ENCODE measurements around the gene PYROXD2.

DNA sequence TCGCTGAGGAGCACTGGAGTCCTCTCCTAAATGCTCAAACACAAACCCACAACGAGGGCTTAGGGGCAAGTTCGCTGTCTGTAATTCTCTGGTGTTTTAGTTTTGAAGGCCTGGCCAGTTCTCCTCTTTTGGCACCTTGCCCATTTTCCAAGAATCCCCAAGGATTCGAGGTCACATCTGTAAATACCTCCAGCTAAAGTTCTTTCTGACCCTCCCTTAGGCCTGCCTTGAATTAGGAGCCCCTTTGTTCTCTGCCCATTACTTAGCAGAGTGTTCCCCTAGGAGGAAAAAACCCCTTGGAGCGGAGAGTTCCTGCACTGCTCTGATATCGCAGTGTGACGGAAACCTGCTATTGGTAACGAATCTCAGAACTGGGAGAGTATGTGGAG lies 743 bp upstream of the PYROXD2 start:
- TF ChIP-seq, protein P1, sequence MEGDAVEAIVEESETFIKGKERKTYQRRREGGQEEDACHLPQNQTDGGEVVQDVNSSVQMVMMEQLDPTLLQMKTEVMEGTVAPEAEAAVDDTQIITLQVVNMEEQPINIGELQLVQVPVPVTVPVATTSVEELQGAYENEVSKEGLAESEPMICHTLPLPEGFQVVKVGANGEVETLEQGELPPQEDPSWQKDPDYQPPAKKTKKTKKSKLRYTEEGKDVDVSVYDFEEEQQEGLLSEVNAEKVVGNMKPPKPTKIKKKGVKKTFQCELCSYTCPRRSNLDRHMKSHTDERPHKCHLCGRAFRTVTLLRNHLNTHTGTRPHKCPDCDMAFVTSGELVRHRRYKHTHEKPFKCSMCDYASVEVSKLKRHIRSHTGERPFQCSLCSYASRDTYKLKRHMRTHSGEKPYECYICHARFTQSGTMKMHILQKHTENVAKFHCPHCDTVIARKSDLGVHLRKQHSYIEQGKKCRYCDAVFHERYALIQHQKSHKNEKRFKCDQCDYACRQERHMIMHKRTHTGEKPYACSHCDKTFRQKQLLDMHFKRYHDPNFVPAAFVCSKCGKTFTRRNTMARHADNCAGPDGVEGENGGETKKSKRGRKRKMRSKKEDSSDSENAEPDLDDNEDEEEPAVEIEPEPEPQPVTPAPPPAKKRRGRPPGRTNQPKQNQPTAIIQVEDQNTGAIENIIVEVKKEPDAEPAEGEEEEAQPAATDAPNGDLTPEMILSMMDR (IDR thresholded peaks at IDR 0.05; ENCODE audit: low read length) = no peak
- TF ChIP-seq EZH2phosphoT487 (IDR thresholded peaks at IDR 0.05; ENCODE audit: low read length) = no peak

All from MM.1S (cell line).